GM23338 (cell line): Measurements from ENCODE around the gene MYO18A.

Experiments
- CREB1 ChIP-seq: fragments of 250-450 bp; sonication (Bioruptor Pico); IDR thresholded peaks from 2 replicates; pipeline ENCODE4 v1.5.0; 2020; ENCODE audit warnings: low read depth, mild to moderate bottlenecking, moderate library complexity
- EZH2 ChIP-seq: fragments of 200-600 bp; sonication (generic); IDR thresholded peaks from one replicate; pipeline ENCODE4 v1.8.0; 2017; ENCODE audit warnings: antibody characterized with exemption, mild to moderate bottlenecking, low read depth; ENCODE audit not compliant: unreplicated experiment
- TF ChIP-seq, protein P1 (sequence below), 2 experiments: fragments of 200-600 bp in 1 of 2; sonication (generic) in 1 of 2; conservative IDR thresholded peaks; 2 replicates each; pipeline versions ENCODE4 v1.5.1 to v1.6.1; 2016 to 2017; ENCODE audit warnings: antibody characterized with exemption in 2 of 2, low read depth in 2 of 2, mild to moderate bottlenecking in 2 of 2, moderate library complexity in 1 of 2

DNA sequence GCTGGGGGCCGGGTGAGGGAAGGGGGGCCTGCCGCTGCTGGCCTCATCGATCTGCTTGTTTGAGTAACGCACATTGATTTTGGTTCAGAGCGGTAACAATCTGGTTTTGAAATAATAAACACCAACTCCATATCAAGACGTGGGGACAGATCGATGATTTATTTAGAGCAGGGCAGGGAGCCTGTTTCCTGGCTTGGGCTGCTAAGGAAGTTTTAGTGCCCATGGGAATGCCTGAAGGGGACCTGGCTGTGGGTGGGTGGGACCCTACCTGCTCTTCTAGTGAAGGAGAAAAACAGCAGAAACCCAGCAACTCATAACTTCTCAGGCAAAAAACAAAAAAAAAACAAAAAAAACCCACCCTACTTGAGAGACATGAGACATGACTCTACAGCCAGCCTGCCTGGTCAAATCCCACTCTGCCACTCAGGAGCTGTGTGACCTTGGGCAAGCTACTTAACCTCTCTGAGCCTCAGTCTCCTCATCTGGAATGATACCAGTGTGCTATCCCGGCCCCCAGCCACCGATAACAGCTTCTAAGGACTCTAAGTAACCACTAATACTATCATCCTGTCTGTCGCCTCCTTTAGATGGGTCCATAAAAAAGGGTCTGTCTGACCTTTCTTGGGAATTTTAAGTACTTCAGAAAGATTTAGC, 71.2 kb downstream of the MYO18A start:
- TF ChIP-seq, protein P1, sequence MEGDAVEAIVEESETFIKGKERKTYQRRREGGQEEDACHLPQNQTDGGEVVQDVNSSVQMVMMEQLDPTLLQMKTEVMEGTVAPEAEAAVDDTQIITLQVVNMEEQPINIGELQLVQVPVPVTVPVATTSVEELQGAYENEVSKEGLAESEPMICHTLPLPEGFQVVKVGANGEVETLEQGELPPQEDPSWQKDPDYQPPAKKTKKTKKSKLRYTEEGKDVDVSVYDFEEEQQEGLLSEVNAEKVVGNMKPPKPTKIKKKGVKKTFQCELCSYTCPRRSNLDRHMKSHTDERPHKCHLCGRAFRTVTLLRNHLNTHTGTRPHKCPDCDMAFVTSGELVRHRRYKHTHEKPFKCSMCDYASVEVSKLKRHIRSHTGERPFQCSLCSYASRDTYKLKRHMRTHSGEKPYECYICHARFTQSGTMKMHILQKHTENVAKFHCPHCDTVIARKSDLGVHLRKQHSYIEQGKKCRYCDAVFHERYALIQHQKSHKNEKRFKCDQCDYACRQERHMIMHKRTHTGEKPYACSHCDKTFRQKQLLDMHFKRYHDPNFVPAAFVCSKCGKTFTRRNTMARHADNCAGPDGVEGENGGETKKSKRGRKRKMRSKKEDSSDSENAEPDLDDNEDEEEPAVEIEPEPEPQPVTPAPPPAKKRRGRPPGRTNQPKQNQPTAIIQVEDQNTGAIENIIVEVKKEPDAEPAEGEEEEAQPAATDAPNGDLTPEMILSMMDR (conservative IDR thresholded peaks at IDR 0.05; ENCODE audit: low read depth in 2 of 2), result no peak
- TF ChIP-seq CREB1 (CRISPR knock-in tag) (no peak), EZH2 (no peak)
